ENCODE measurements around the gene ASIP. TPM values are rescaled to one million over a fixed set of nuclear protein-coding genes. Genes with fewer than 3 reads are reported as not detected.

The ASIP gene
- total and polyA plus RNA-seq, 2 of the 13 experiments (the other 11 are each of a cell fraction or from before 2014, with no cell fraction given): not detected

DNA sequence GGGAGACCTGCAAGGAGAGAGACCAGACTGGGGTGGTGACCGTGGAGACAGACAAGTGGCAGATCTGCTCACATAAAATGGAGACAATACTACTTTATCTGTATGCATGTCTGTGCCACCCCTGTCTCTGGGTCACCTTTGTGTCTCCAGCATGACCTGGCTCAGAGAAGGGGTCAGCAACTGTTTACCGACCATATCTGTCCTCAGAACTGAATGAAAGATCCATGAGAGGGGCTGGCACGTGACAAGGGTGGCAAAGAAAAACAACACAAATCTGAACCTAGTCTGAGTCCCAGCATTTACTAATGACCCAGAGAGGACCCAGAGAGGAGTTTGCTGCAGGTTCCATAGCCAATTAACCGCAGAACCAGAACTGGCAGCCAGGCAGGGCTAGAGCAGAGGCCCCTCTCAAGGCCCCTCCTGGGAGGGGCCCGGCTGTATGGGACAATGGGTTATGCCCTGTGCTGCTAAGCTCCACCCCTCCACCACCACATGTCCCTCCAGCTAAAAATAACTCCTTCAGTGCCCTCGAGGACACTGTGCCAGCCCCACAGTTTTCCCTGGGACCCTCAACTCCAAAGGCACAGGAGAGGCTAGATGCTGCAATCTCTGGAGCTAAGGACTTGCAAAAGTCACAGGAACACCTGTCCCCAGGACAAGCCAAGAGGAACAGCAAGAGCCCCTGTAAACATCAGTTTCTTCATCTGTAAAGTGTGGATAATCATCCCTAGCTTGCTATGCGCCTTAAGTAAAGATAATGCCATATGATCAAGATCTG, 59.8 kb downstream of the ASIP start (continued):
- no peak for TF ChIP-seq ZNF451 (CRISPR knock-in tag; IDR thresholded peaks at IDR 0.05)
- peak; percentile 90 for TF ChIP-seq SP5 (CRISPR knock-in tag; IDR thresholded peaks at IDR 0.05; ENCODE audit: borderline replicate concordance, low read depth)
- no peak for TF ChIP-seq KLF13 (CRISPR knock-in tag; IDR thresholded peaks at IDR 0.05)
- peak; percentile 57; the same call in 1 of the 2 replicates for TF ChIP-seq GLI4 (CRISPR knock-in tag; IDR thresholded peaks at IDR 0.05; ENCODE audit: borderline replicate concordance)
- TF ChIP-seq, protein P1, sequence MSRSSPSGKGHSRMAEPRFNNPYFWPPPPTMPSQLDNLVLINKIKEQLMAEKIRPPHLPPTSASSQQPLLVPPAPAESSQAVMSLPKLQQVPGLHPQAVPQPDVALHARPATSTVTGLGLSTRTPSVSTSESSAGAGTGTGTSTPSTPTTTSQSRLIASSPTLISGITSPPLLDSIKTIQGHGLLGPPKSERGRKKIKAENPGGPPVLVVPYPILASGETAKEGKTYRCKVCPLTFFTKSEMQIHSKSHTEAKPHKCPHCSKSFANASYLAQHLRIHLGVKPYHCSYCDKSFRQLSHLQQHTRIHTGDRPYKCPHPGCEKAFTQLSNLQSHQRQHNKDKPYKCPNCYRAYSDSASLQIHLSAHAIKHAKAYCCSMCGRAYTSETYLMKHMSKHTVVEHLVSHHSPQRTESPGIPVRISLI (CRISPR knock-in tag; IDR thresholded peaks at IDR 0.05; ENCODE audit: borderline replicate concordance): no peak
- TF ChIP-seq, protein P2, sequence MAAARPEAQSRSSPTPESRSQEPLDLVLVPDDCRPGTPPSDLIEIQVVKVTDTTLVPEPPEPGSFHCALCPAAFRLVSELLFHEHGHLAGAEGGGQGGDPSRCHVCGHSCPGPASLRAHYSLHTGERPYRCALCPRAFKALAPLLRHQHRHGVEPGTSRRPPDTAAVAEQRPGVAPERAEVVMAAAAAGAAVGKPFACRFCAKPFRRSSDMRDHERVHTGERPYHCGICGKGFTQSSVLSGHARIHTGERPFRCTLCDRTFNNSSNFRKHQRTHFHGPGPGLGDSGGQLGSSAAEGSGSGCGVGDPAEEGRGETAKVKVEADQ (CRISPR knock-in tag; IDR thresholded peaks at IDR 0.05; ENCODE audit: borderline replicate concordance): 0 out of 2 replicates have a peak, but pooled peaks have one; percentile 60
- TF ChIP-seq, protein P3, sequence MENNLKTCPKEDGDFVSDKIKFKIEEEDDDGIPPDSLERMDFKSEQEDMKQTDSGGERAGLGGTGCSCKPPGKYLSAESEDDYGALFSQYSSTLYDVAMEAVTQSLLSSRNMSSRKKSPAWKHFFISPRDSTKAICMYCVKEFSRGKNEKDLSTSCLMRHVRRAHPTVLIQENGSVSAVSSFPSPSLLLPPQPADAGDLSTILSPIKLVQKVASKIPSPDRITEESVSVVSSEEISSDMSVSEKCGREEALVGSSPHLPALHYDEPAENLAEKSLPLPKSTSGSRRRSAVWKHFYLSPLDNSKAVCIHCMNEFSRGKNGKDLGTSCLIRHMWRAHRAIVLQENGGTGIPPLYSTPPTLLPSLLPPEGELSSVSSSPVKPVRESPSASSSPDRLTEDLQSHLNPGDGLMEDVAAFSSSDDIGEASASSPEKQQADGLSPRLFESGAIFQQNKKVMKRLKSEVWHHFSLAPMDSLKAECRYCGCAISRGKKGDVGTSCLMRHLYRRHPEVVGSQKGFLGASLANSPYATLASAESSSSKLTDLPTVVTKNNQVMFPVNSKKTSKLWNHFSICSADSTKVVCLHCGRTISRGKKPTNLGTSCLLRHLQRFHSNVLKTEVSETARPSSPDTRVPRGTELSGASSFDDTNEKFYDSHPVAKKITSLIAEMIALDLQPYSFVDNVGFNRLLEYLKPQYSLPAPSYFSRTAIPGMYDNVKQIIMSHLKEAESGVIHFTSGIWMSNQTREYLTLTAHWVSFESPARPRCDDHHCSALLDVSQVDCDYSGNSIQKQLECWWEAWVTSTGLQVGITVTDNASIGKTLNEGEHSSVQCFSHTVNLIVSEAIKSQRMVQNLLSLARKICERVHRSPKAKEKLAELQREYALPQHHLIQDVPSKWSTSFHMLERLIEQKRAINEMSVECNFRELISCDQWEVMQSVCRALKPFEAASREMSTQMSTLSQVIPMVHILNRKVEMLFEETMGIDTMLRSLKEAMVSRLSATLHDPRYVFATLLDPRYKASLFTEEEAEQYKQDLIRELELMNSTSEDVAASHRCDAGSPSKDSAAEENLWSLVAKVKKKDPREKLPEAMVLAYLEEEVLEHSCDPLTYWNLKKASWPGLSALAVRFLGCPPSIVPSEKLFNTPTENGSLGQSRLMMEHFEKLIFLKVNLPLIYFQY (CRISPR knock-in tag; IDR thresholded peaks at IDR 0.05; ENCODE audit: borderline replicate concordance): no peak
- no peak for TF ChIP-seq RFX5 (IDR thresholded peaks at IDR 0.05; ENCODE audit: low read depth, low read length)
- peak; percentile 83 for TF ChIP-seq RXRB (CRISPR knock-in tag; IDR thresholded peaks at IDR 0.05; ENCODE audit: borderline replicate concordance)
- TF ChIP-seq CEBPB (IDR thresholded peaks at IDR 0.05; ENCODE audit: borderline replicate concordance, low read depth, low read length): no peak
- TF ChIP-seq ZNF44 (CRISPR knock-in tag; IDR thresholded peaks at IDR 0.05): 0 out of 2 replicates have a peak, but pooled peaks have one; percentile 19
- TF ChIP-seq ZNF235 (CRISPR knock-in tag; IDR thresholded peaks at IDR 0.05; ENCODE audit: borderline replicate concordance): no peak
- no peak for TF ChIP-seq PRPF4 (IDR thresholded peaks at IDR 0.05; ENCODE audit: low read depth, low read length, poor library complexity, severe bottlenecking)
- TF ChIP-seq, protein P4, sequence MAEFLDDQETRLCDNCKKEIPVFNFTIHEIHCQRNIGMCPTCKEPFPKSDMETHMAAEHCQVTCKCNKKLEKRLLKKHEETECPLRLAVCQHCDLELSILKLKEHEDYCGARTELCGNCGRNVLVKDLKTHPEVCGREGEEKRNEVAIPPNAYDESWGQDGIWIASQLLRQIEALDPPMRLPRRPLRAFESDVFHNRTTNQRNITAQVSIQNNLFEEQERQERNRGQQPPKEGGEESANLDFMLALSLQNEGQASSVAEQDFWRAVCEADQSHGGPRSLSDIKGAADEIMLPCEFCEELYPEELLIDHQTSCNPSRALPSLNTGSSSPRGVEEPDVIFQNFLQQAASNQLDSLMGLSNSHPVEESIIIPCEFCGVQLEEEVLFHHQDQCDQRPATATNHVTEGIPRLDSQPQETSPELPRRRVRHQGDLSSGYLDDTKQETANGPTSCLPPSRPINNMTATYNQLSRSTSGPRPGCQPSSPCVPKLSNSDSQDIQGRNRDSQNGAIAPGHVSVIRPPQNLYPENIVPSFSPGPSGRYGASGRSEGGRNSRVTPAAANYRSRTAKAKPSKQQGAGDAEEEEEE (CRISPR knock-in tag; IDR thresholded peaks at IDR 0.05; ENCODE audit: borderline replicate concordance): no peak
- TF ChIP-seq, protein P5, sequence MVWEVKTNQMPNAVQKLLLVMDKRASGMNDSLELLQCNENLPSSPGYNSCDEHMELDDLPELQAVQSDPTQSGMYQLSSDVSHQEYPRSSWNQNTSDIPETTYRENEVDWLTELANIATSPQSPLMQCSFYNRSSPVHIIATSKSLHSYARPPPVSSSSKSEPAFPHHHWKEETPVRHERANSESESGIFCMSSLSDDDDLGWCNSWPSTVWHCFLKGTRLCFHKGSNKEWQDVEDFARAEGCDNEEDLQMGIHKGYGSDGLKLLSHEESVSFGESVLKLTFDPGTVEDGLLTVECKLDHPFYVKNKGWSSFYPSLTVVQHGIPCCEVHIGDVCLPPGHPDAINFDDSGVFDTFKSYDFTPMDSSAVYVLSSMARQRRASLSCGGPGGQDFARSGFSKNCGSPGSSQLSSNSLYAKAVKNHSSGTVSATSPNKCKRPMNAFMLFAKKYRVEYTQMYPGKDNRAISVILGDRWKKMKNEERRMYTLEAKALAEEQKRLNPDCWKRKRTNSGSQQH (CRISPR knock-in tag; IDR thresholded peaks at IDR 0.05; ENCODE audit: low read depth): peak; percentile 53; the same call in 1 of the 2 replicates
- TF ChIP-seq FOXO1 (CRISPR knock-in tag; IDR thresholded peaks at IDR 0.05): peak; percentile 45; the same call in 1 of the 2 replicates
- TF ChIP-seq SRF (IDR thresholded peaks at IDR 0.05; ENCODE audit: low read depth, low read length): peak; percentile 33; the same call in 1 of the 2 replicates

Measured in HepG2 (cell line).